IMR-90 (cell line): ENCODE data around the gene CD276. TPM values are rescaled to one million over a fixed set of nuclear protein-coding genes. Genes with fewer than 3 reads are reported as not detected.

Experiments used
- ATAC-seq: fragments of 200-7000 bp; cut with Tn5 transposase; 2 replicates; pipeline ENCODE4 v1.9.1; 2020; ENCODE audit warnings: low read depth, mild to moderate bottlenecking, moderate library complexity
- BruUV-seq: library from RNA; stranded (reverse); fragments of 400-500 nt; replicated peaks from 2 replicates; lab custom pipeline; 2021; lab: Mats Ljungman, UMichigan
- CTCF ChIA-PET: fragments of 300-600 bp; formaldehyde crosslinking; extraction: SDS; loops from one replicate; lab custom pipeline; 2021; ENCODE audit warnings: antibody characterized with exemption; lab: Yijun Ruan, JAX
- POLR2A ChIA-PET: fragments of 300-600 bp; sonication (Branson Sonifier 250); formaldehyde crosslinking; loops from one replicate; lab custom pipeline; 2022; ENCODE audit warnings: antibody characterized with exemption; ENCODE audit not compliant: unreplicated experiment; lab: Charles Lee
- DNase-seq: peaks from one replicate; pipeline ENCODE4 v3.0.0; 2013
- H2AFZ ChIP-seq: replicated peaks from 2 replicates; pipeline ENCODE3; 2013; ENCODE audit warnings: low read length, mild to moderate bottlenecking; ENCODE audit not compliant: poor library complexity
- H2AK5ac ChIP-seq: 2 replicates; pipeline ENCODE4 v1.6.1; 2013; ENCODE audit warnings: low read depth, low read length, inconsistent platforms
- H2AK9ac ChIP-seq: replicated peaks from 2 replicates; pipeline ENCODE3; 2013; ENCODE audit warnings: mild to moderate bottlenecking, low read depth, low read length, moderate library complexity; ENCODE audit not compliant: poor library complexity
- H2BK120ac ChIP-seq: 2 replicates; pipeline ENCODE4 v1.6.1; 2013; ENCODE audit warnings: low read depth, low read length, inconsistent platforms
- H2BK15ac ChIP-seq: 3 replicates; pipeline ENCODE4 v1.6.1; 2013; ENCODE audit warnings: low read depth, low read length, inconsistent platforms
- H2BK20ac ChIP-seq: 2 replicates; pipeline ENCODE4 v1.6.1; 2013; ENCODE audit warnings: low read depth, mild to moderate bottlenecking, inconsistent platforms, low read length, moderate library complexity
- H2BK5ac ChIP-seq: 2 replicates; pipeline ENCODE4 v1.6.1; 2013; ENCODE audit warnings: mild to moderate bottlenecking, low read depth, low read length, inconsistent platforms; ENCODE audit not compliant: poor library complexity, severe bottlenecking
- H3K14ac ChIP-seq: replicated peaks from 2 replicates; pipeline ENCODE4 v1.6.1; 2013; ENCODE audit warnings: low read depth, low read length, inconsistent platforms
- H3K18ac ChIP-seq: 2 replicates; pipeline ENCODE4 v1.6.1; 2013; ENCODE audit warnings: low read depth, low read length, control low read depth
- H3K23ac ChIP-seq: 2 replicates; pipeline ENCODE4 v1.6.1; 2013; ENCODE audit warnings: low read depth, low read length, inconsistent platforms
- H3K27ac ChIP-seq: 2 replicates; pipeline ENCODE4 v1.5.1; 2013; ENCODE audit warnings: mild to moderate bottlenecking, control low read depth, low read length; ENCODE audit not compliant: insufficient read depth
- H3K27me3 ChIP-seq: 2 replicates; pipeline ENCODE4 v1.6.1; 2013; ENCODE audit warnings: low read length; ENCODE audit not compliant: control insufficient read depth, insufficient read depth
- H3K36me3 ChIP-seq: 2 replicates; pipeline ENCODE4 v1.6.1; 2013; ENCODE audit warnings: low read length, mixed read lengths; ENCODE audit not compliant: control insufficient read depth, insufficient read depth
- H3K4ac ChIP-seq: 2 replicates; pipeline ENCODE4 v1.6.1; 2013; ENCODE audit warnings: low read depth, low read length, inconsistent platforms
- H3K4me1 ChIP-seq: 2 replicates; pipeline ENCODE4 v1.6.1; 2013; ENCODE audit warnings: low read length, mixed read lengths; ENCODE audit not compliant: control insufficient read depth, insufficient read depth
- H3K4me2 ChIP-seq: 2 replicates; pipeline ENCODE4 v1.6.1; 2013; ENCODE audit warnings: low read depth, mild to moderate bottlenecking, control low read depth, low read length, moderate library complexity
- H3K4me3 ChIP-seq: 2 replicates; pipeline ENCODE4 v1.5.1; 2013; ENCODE audit warnings: low read depth, mild to moderate bottlenecking, control low read depth, low read length, moderate library complexity; ENCODE audit not compliant: insufficient read depth
- H3K56ac ChIP-seq: 2 replicates; pipeline ENCODE4 v1.6.1; 2013; ENCODE audit warnings: low read length, inconsistent platforms; ENCODE audit not compliant: insufficient read depth; ENCODE audit errors: extremely low read depth
- H3K79me1 ChIP-seq, 2 experiments: 2 replicates each; pipeline ENCODE4 v1.6.1; 2013; ENCODE audit warnings: low read length in 2 of 2, inconsistent platforms in 1 of 2, low read depth in 1 of 2
- H3K9ac ChIP-seq: 2 replicates; pipeline ENCODE4 v1.6.1; 2013; ENCODE audit warnings: low read depth, low read length, control low read depth
- H3K9me1 ChIP-seq: 2 replicates; pipeline ENCODE4 v1.6.1; 2013; ENCODE audit warnings: low read length, inconsistent platforms; ENCODE audit not compliant: insufficient read depth
- H3K9me3 ChIP-seq: 2 replicates; pipeline ENCODE4 v1.6.1; 2013; ENCODE audit warnings: low read length; ENCODE audit not compliant: control insufficient read depth, insufficient read depth
- H4K20me1 ChIP-seq: 2 replicates; pipeline ENCODE4 v1.6.1; 2013; ENCODE audit warnings: low read length, inconsistent platforms; ENCODE audit not compliant: insufficient read depth
- H4K5ac ChIP-seq: 2 replicates; pipeline ENCODE4 v1.6.1; 2013; ENCODE audit warnings: mild to moderate bottlenecking, low read depth, low read length, control low read depth
- H4K8ac ChIP-seq, 2 experiments: 2 replicates each; pipeline ENCODE4 v1.6.1; 2013; ENCODE audit warnings: low read depth in 2 of 2, low read length in 2 of 2, control low read depth in 1 of 2, inconsistent platforms in 1 of 2
- H4K91ac ChIP-seq: 2 replicates; pipeline ENCODE4 v1.6.1; 2013; ENCODE audit warnings: low read depth, low read length, inconsistent platforms; ENCODE audit not compliant: insufficient read depth
- FOS ChIP-seq: fragments of 150-350 bp; IDR thresholded peaks from 2 replicates; pipeline ENCODE4 v1.6.1; 2016; ENCODE audit warnings: low read depth, low read length
- RCOR1 ChIP-seq: IDR thresholded peaks from 2 replicates; pipeline ENCODE4 v1.6.1; 2012; ENCODE audit warnings: mild to moderate bottlenecking, low read length, improper control_type of control experiment; ENCODE audit not compliant: insufficient replicate concordance
- WGBS, 2 experiments: methylation state at CpG; one replicate each; pipeline versions ENCODE4 v1.1.5 to v1.1.7; 2013; ENCODE audit warnings: missing lambda C conversion rate in 2 of 2; ENCODE audit not compliant: insufficient read length in 1 of 2; ENCODE audit errors: extremely low coverage in 2 of 2; 5-methylcytosine and 5-hydroxymethylcytosine counted together
- dilution Hi-C: fragments of 300-500 bp; cut with HindIII; formaldehyde crosslinking; loops from one replicate; pipeline ENCODE4 v1.14.3; 2018; ENCODE audit warnings: low sequenced_read_pairs; ENCODE audit not compliant: unreplicated experiment
- in situ Hi-C: fragments of 300-500 bp; cut with MboI; formaldehyde crosslinking; loops from 3 replicates; pipeline ENCODE4 v1.14.3; 2019; ENCODE audit warnings: low sequenced_read_pairs, inconsistent platforms, mixed read lengths
- intact Hi-C: fragments of 100-400 bp; cut with micrococcal nuclease; formaldehyde crosslinking; loops from 2 replicates; pipeline ENCODE4 v1.10.0; 2022
- polyA plus RNA-seq, 3 experiments: library from polyadenylated mRNA; depleted of rRNA; stranded (reverse); fragments of >200 nt; gene quantifications; 2 replicates each; pipeline ENCODE4 v1.2.3, GENCODE V29; 2012; ENCODE audit warnings: low replicate concordance in 1 of 3
- total RNA-seq: library from RNA; depleted of rRNA; stranded (reverse); fragments of >200 nt; gene quantifications from 2 replicates; pipeline ENCODE4 v1.2.3, GENCODE V29; 2012
- TF ChIP-seq, protein P1 (sequence below): conservative IDR thresholded peaks from 2 replicates; pipeline ENCODE4 v1.5.1; 2012; ENCODE audit warnings: mild to moderate bottlenecking, low read depth, low read length, improper control_type of control experiment
- TF ChIP-seq, protein P2 (sequence below): fragments of 150-350 bp; IDR thresholded peaks from 2 replicates; pipeline ENCODE4 v1.6.1; 2017; ENCODE audit warnings: mild to moderate bottlenecking, antibody characterized with exemption, low read length, low read depth

The CD276 gene
- total and polyA plus RNA-seq, 2 of the 4 experiments (the other 2 are of a cell fraction) = 30.8 to 149 TPM

DNA sequence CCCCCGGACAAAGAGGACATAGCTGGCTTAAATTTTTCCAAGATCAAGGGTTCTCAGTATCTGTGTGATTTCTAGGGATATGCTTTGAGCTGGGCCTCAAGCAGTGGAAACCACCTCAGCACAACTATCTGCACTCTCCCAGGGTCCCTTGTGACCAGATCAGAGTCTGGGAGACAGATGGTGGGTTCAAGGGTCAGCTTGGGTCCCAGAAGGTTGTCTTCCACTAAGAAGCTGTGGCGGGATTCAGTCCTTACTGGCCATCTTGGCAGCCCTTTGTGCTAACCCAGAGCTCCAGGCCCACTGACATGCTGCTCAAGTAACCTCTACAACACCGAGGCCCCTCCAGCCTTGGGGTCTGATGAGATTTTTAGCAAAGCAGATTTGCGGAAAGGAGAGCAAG, 66.3 kb downstream of the CD276 start:
- Histone ChIP-seq H4K20me1 (no peaks in the 10 kb centered on the region; the same call in none of the 2 replicates), H2BK120ac (no peak overlapping the region), H3K14ac (no peak overlapping the region), H3K4me1 (no peaks in the 10 kb centered on the region), H3K4ac (no peak overlapping the region), H2BK15ac (no peak overlapping the region), H2AK5ac (no peak overlapping the region), H3K9me3 (no peaks in the 10 kb centered on the region), H4K91ac (no peak overlapping the region), H3K4me2 (no peak overlapping the region), H3K23ac (no peak overlapping the region), H3K79me1 (no peaks in the 10 kb centered on the region), H3K4me3 (no peak overlapping the region), H2BK5ac (no peak overlapping the region), H3K18ac (no peak overlapping the region), H3K27me3 (peaks cover 80% of the 10 kb centered on the region), H2AK9ac (no peak overlapping the region), H3K9ac (no peak overlapping the region), H2AFZ (no peak overlapping the region), H3K27ac (no peak overlapping the region), H2BK20ac (no peak overlapping the region), H4K5ac (no peak overlapping the region), H3K9me1 (peaks cover 3% of the 10 kb centered on the region; the same call in 1 of the 2 replicates), H3K56ac (no peak overlapping the region), H4K8ac (no peak overlapping the region), H3K36me3 (no peaks in the 10 kb centered on the region)
- in situ Hi-C loops = no loop called here
- 60% methylated on average over 1 of the region's 4 CpGs; no CpG with 5 or more reads in 1 of the 2 experiments for WGBS, 2 experiments
- intact Hi-C loops = no loop called here
- dilution Hi-C loops = no loop called here
- ChIA-PET CTCF (no interaction called here), POLR2A (no interaction called here)
- TF ChIP-seq, protein P1, sequence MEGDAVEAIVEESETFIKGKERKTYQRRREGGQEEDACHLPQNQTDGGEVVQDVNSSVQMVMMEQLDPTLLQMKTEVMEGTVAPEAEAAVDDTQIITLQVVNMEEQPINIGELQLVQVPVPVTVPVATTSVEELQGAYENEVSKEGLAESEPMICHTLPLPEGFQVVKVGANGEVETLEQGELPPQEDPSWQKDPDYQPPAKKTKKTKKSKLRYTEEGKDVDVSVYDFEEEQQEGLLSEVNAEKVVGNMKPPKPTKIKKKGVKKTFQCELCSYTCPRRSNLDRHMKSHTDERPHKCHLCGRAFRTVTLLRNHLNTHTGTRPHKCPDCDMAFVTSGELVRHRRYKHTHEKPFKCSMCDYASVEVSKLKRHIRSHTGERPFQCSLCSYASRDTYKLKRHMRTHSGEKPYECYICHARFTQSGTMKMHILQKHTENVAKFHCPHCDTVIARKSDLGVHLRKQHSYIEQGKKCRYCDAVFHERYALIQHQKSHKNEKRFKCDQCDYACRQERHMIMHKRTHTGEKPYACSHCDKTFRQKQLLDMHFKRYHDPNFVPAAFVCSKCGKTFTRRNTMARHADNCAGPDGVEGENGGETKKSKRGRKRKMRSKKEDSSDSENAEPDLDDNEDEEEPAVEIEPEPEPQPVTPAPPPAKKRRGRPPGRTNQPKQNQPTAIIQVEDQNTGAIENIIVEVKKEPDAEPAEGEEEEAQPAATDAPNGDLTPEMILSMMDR = no peak
- TF ChIP-seq, protein P2, sequence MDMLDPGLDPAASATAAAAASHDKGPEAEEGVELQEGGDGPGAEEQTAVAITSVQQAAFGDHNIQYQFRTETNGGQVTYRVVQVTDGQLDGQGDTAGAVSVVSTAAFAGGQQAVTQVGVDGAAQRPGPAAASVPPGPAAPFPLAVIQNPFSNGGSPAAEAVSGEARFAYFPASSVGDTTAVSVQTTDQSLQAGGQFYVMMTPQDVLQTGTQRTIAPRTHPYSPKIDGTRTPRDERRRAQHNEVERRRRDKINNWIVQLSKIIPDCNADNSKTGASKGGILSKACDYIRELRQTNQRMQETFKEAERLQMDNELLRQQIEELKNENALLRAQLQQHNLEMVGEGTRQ = no peak
- no peak for TF ChIP-seq FOS
- no peak for TF ChIP-seq RCOR1
- no TSS peak for BruUV-seq
- no peak for DNase-seq
- no peak for ATAC-seq
